ENCODE measurements around the gene ESYT2. TPM values are rescaled to one million over a fixed set of nuclear protein-coding genes. Genes with fewer than 3 reads are reported as not detected.

Gene ESYT2
- total RNA-seq, 2 donors from 2014 or later, result 60.0 to 75.9 TPM

DNA sequence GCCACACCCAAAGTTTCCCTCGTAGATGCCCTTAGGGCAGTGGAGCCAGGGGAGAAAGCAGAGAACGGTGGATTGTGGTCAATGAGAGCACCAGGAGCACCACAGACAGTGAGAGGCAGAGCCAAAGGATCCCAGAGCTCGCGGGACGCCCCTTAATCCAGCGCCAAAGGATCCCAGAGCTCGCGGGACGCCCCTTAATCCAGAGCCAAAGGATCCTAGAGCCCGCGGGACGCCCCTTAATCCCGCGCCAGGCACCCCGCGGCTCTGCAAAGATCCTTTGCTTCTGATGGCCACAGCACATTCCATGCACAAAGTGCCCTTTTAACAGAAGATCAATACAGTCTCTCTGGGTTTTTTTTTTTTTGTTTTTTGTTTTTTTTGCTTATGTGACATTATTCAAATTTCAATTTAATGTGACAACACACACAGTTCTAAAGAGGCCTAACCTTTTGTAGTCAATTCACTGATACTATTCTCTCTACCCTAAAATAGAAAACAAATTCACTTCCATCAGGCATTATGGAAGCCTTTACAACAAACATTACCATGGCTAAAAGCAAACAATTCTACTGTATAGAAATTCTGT is 71.8 kb downstream of the ESYT2 start:
- TF ChIP-seq CTCF (IDR thresholded peaks at IDR 0.05), result no peak
- no peak for DNase-seq (ENCODE audit: low spot score)
- H3K27me3 ChIP-seq, result no peaks in the 10 kb centered on the region
- H3K36me3 ChIP-seq, result peaks cover 73% of the 10 kb centered on the region
- no peak overlapping the region for H3K27ac ChIP-seq
- no peaks in the 10 kb centered on the region for H3K9me3 ChIP-seq
- H3K4me1 ChIP-seq, result no peaks in the 10 kb centered on the region
- no peak overlapping the region for H3K4me3 ChIP-seq

- Histone ChIP-seq H3K27ac (no peak overlapping the region), H3K9me3 (no peaks in the 10 kb centered on the region), H3K4me1 (no peaks in the 10 kb centered on the region), H3K36me3 (peaks cover 59% of the 10 kb centered on the region), H3K27me3 (no peaks in the 10 kb centered on the region), H3K4me3 (no peak overlapping the region)
- no peak for TF ChIP-seq CTCF (IDR thresholded peaks at IDR 0.05)
- DNase-seq (ENCODE audit: low spot score), result no peak
These were observed 74.4 kb downstream of the ESYT2 start for GRCh38 chr7:158754746-158755444.

DNA sequence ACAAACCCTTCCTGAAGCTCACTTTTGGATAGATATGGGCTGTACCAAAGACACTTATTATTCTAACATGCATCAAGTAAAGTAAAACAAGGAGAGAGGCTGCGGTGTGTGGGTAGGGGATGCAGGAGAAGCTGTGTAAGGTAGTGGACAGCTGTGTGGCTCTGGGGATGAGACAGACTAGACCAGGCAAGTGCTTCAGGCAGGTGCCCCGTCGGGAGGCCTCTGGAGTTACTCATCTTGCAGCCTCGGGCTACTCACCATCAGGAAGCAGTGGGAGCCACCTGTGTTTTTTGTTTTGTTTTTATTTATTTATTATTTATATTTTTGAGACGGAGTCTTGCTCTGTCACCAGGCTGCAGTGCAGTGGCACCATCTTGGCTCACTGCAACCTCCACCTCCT is 75.4 kb downstream of the ESYT2 start:
- Histone ChIP-seq H3K27ac (no peak overlapping the region), H3K4me3 (no peak overlapping the region), H3K4me1 (no peaks in the 10 kb centered on the region), H3K36me3 (peaks cover 56% of the 10 kb centered on the region), H3K27me3 (no peaks in the 10 kb centered on the region), H3K9me3 (no peaks in the 10 kb centered on the region)
- TF ChIP-seq CTCF (IDR thresholded peaks at IDR 0.05), result no peak
- DNase-seq (ENCODE audit: low spot score), result no peak

GRCh38 chr7:158751751-158752150 is 77.6 kb downstream of the ESYT2 start:
- Histone ChIP-seq H3K27me3 (no peaks in the 10 kb centered on the region), H3K36me3 (peaks cover 52% of the 10 kb centered on the region)
- no peak for TF ChIP-seq CTCF (IDR thresholded peaks at IDR 0.05)

GRCh38 chr7:158751199-158751598 is 78.1 kb downstream of the ESYT2 start:
- Histone ChIP-seq H3K4me3 (no peak overlapping the region), H3K27ac (no peak overlapping the region), H3K4me1 (no peaks in the 10 kb centered on the region), H3K27me3 (no peaks in the 10 kb centered on the region), H3K36me3 (peaks cover 53% of the 10 kb centered on the region), H3K9me3 (no peaks in the 10 kb centered on the region)
- DNase-seq (ENCODE audit: low spot score), result no peak
- no peak for TF ChIP-seq CTCF (IDR thresholded peaks at IDR 0.05)

More at GRCh38 chr7:158751751-158752150, 77.6 kb downstream of the ESYT2 start:
- Histone ChIP-seq H3K27ac (no peak overlapping the region), H3K4me3 (no peak overlapping the region), H3K9me3 (no peaks in the 10 kb centered on the region), H3K4me1 (no peaks in the 10 kb centered on the region)
- no peak for DNase-seq (ENCODE audit: low spot score)

All from right atrium auricular region (tissue), 2 donors.